GM12872 (cell line): ENCODE results near the gene PCSK7.

Source experiments
- CTCF ChIP-seq: IDR thresholded peaks from 3 replicates; pipeline ENCODE4 v1.5.1; 2011; ENCODE audit warnings: low read depth, mild to moderate bottlenecking, low read length, moderate library complexity; ENCODE audit not compliant: insufficient read depth

PCSK7 gene

GRCh38 chr11:117231842-117232091 lies at the start of gene PCSK7:
Gene PCSK7, minus strand, starts transcription at chr11:117232073. Its CDS starts 2,229 bp downstream, at chr11:117229844.
- no peak for TF ChIP-seq CTCF

- no peak for TF ChIP-seq CTCF
These were observed 49.3 kb upstream of the PCSK7 start for GRCh38 chr11:117281159-117281558.

- no peak for TF ChIP-seq CTCF
These were observed 48.0 kb upstream of the PCSK7 start for GRCh38 chr11:117279711-117280376.

GRCh38 chr11:117278347-117278746 lies 46.5 kb upstream of the PCSK7 start:
- TF ChIP-seq CTCF, result no peak

GRCh38 chr11:117273550-117274289 lies 41.8 kb upstream of the PCSK7 start:
- TF ChIP-seq CTCF, result no peak

GRCh38 chr11:117271208-117271607 lies 39.3 kb upstream of the PCSK7 start:
- no peak for TF ChIP-seq CTCF

- no peak for TF ChIP-seq CTCF
These were observed 38.0 kb upstream of the PCSK7 start for GRCh38 chr11:117269856-117270255.
